Fibroblast of lung (primary cell): ENCODE results near the gene OR10D3.

Experiments used
- CTCF ChIP-seq, 2 donors: IDR thresholded peaks in 1 of 2; conservative IDR thresholded peaks in 1 of 2; 1 replicate in 1 of 2; 2 replicates in 1 of 2; pipeline ENCODE4 v1.5.1; 2011 to 2012; ENCODE audit warnings: low read length in 2 of 2, control low read depth in 1 of 2, inconsistent platforms in 1 of 2, low read depth in 1 of 2, mild to moderate bottlenecking in 1 of 2
- EZH2 ChIP-seq: IDR thresholded peaks from 2 replicates; pipeline ENCODE4 v1.5.1; 2012; ENCODE audit warnings: low read length, control low read depth, mild to moderate bottlenecking; ENCODE audit errors: missing control alignments

DNA sequence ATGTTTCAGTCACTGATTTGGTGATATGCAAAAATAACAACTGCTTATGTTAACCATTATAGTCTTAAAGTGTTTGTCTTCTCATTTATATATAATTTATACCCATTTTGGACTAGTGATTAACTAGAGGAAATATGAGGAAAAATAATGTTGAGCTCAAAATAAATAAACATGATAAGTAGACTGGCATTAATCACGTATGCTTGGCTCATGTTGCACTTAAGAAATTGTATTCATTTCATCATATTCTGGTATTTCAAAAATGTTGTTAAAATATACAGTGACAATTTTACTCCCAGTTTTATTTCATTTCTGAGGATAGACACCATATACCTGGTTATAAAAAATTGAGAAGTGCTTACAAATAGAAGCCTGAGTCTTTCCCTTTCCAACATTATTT, 3.8 kb upstream of the OR10D3 start:
- TF ChIP-seq EZH2: no peak
- TF ChIP-seq CTCF (conservative IDR thresholded peaks at IDR 0.05 in 1 of 2, IDR thresholded peaks at IDR 0.05 in 1 of 2; ENCODE audit: low read depth in 1 of 2, low read length in 2 of 2): no peak
